MM.1S (cell line): Measurements from ENCODE around the gene TELO2.
A peak's percentile ranks its signal among the peaks of the same experiment; 100 is the strongest.

Experiments
- DNase-seq: peaks from one replicate; pipeline ENCODE4 v3.0.0-alpha.2; 2015
- H2AFZ ChIP-seq: fragments of 300-600 bp; sonication (generic); 2 replicates; pipeline ENCODE4 v1.6.0; 2016; ENCODE audit warnings: antibody characterized with exemption, low read length
- H3F3A ChIP-seq: fragments of 300-600 bp; sonication (generic); 2 replicates; pipeline ENCODE4 v1.6.1; 2016; ENCODE audit warnings: mild to moderate bottlenecking, antibody characterized with exemption, low read length, moderate library complexity, mixed read lengths; ENCODE audit not compliant: insufficient read depth
- H3K27ac ChIP-seq: fragments of 300-600 bp; sonication (generic); 2 replicates; pipeline ENCODE4 v1.5.1; 2016; ENCODE audit warnings: mild to moderate bottlenecking, low read length
- H3K27me3 ChIP-seq: fragments of 300-600 bp; sonication (generic); replicated peaks from 2 replicates; pipeline ENCODE4 v1.6.0; 2016; ENCODE audit warnings: low read length; ENCODE audit not compliant: insufficient read depth
- H3K36me3 ChIP-seq: fragments of 300-600 bp; sonication (generic); replicated peaks from 2 replicates; pipeline ENCODE4 v1.6.1; 2016; ENCODE audit warnings: mild to moderate bottlenecking, low read length, mixed read lengths; ENCODE audit not compliant: insufficient read depth
- H3K4me1 ChIP-seq: fragments of 300-600 bp; sonication (generic); 2 replicates; pipeline ENCODE4 v1.6.1; 2016; ENCODE audit warnings: low read length, mixed read lengths
- H3K4me2 ChIP-seq: fragments of 300-600 bp; sonication (generic); 2 replicates; pipeline ENCODE4 v1.6.0; 2016; ENCODE audit warnings: low read depth, low read length
- H3K4me3 ChIP-seq: fragments of 300-600 bp; sonication (generic); 2 replicates; pipeline ENCODE4 v1.5.1; 2016; ENCODE audit warnings: low read length, mixed read lengths
- H3K79me2 ChIP-seq: fragments of 300-600 bp; sonication (generic); 2 replicates; pipeline ENCODE4 v1.6.1; 2016; ENCODE audit warnings: mixed run types, low read length, mixed read lengths
- H3K9ac ChIP-seq: fragments of 300-600 bp; sonication (generic); 2 replicates; pipeline ENCODE4 v1.6.1; 2016; ENCODE audit warnings: low read length, mixed read lengths
- H3K9me2 ChIP-seq: fragments of 300-600 bp; sonication (generic); replicated peaks from 2 replicates; pipeline ENCODE4 v1.6.1; 2016; ENCODE audit warnings: mild to moderate bottlenecking, low read length, mixed read lengths; ENCODE audit not compliant: insufficient read depth
- H3K9me3 ChIP-seq: fragments of 300-600 bp; sonication (generic); replicated peaks from 2 replicates; pipeline ENCODE4 v1.6.1; 2016; ENCODE audit warnings: mild to moderate bottlenecking, low read length, mixed read lengths; ENCODE audit not compliant: insufficient read depth
- H4K20me1 ChIP-seq: fragments of 300-600 bp; sonication (generic); 2 replicates; pipeline ENCODE4 v1.6.1; 2016; ENCODE audit warnings: mild to moderate bottlenecking, low read length, moderate library complexity, mixed read lengths; ENCODE audit not compliant: insufficient read depth
- CTCF ChIP-seq: fragments of 300-600 bp; sonication (generic); IDR thresholded peaks from 2 replicates; pipeline ENCODE4 v1.5.1; 2016; ENCODE audit warnings: antibody characterized with exemption, low read length, mixed read lengths
- EZH2 ChIP-seq: fragments of 300-600 bp; sonication (generic); optimal IDR thresholded peaks from 2 replicates; pipeline ENCODE3; 2017; ENCODE audit warnings: low read depth, mild to moderate bottlenecking, antibody characterized with exemption, low read length, mixed read lengths
- EZH2phosphoT487 ChIP-seq: fragments of 300-600 bp; sonication (generic); IDR thresholded peaks from 2 replicates; pipeline ENCODE4 v1.6.1; 2018; ENCODE audit warnings: antibody characterized with exemption, low read length

The TELO2 gene

DNA sequence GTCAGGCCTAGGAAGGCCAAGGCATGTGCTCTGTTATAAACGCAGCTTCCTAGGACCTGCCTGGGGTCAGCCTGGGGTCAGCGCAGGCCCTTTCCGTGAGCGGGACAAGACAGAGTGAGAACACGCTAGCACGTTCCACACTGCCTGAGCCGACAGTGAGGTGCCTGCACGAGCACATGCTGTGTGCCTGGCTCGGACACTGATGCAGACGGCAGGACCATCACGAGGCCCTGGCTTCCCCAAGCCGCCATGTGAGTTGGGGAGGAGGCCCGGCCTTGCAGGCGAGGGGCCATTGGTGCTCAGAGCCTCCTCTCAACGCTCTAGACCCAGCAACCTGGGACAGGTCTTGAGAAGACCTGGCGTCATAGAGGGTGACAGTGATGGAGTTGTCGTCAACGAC, 49.4 kb downstream of the TELO2 start:
- no peak overlapping the region for H3K4me2 ChIP-seq
- peaks cover 7% of the 10 kb centered on the region for H3K27me3 ChIP-seq
- no peak overlapping the region for H3K4me3 ChIP-seq
- TF ChIP-seq CTCF: no peak
- TF ChIP-seq EZH2phosphoT487: no peak
- TF ChIP-seq EZH2: no peak
- peaks cover 16% of the 10 kb centered on the region for H3K4me1 ChIP-seq
- H3F3A ChIP-seq: no peaks in the 10 kb centered on the region
- no peaks in the 10 kb centered on the region for H3K9me3 ChIP-seq
- no peaks in the 10 kb centered on the region for H3K79me2 ChIP-seq
- H3K9me2 ChIP-seq: no peaks in the 10 kb centered on the region
- no peaks in the 10 kb centered on the region for H4K20me1 ChIP-seq
- H3K27ac ChIP-seq: no peak overlapping the region
- no peak overlapping the region for H2AFZ ChIP-seq
- H3K9ac ChIP-seq: no peak overlapping the region
- no peak for DNase-seq
- H3K36me3 ChIP-seq: no peaks in the 10 kb centered on the region

DNA sequence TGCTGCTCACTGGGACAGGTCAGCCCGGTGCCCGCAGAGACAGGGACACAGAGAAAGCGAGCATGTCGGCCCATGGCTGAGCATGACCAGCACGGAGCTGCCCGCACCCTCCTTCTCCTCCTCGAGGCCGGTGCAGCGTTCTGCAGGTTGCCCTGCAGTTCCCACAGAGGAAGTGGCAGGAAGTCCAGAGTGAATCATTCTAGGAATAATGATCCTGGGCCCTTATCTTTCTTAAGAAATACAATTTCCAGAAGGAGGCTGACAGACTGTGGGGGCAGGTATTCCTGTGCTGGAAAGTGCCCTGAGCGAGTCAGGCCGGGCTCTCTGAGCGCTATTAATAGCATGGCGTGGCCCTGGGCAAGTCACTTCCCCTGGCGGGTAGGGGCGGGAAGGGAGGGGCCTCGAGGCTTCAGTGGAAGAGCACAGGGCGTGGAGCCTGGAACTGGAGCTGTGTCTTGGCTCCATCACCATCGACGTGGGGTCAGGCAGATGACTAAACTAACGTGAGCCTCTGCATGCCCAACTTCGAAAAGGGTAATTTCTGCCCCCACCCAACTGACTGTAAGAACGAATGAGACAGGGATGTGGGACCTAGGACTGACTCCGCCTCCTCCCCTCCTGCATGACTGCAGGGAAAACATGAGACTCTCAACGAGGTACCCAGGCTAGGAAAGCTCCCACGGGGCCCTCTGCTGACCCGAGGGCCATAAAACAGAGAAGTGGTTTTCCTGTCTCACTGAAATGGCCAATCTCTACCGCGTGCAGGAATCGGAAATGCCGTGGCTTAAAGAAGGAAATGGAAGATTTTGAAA, 50.1 kb downstream of the TELO2 start:
- Histone ChIP-seq H4K20me1 (no peaks in the 10 kb centered on the region), H3K9me3 (no peaks in the 10 kb centered on the region), H3K36me3 (no peaks in the 10 kb centered on the region), H3K9ac (no peak overlapping the region), H3F3A (no peaks in the 10 kb centered on the region), H3K27me3 (no peaks in the 10 kb centered on the region; the same call in 1 of the 2 replicates), H3K4me3 (no peak overlapping the region), H3K4me2 (peak overlapping the region; percentile 39; the same call in 1 of the 2 replicates), H3K27ac (no peak overlapping the region), H2AFZ (peak overlapping the region; percentile 51; the same call in 1 of the 2 replicates), H3K4me1 (peaks cover 16% of the 10 kb centered on the region), H3K9me2 (no peaks in the 10 kb centered on the region), H3K79me2 (no peaks in the 10 kb centered on the region)
- DNase-seq: no peak
- TF ChIP-seq CTCF (0 out of 2 replicates have a peak, but pooled peaks have one; percentile 7), EZH2 (no peak)

DNA sequence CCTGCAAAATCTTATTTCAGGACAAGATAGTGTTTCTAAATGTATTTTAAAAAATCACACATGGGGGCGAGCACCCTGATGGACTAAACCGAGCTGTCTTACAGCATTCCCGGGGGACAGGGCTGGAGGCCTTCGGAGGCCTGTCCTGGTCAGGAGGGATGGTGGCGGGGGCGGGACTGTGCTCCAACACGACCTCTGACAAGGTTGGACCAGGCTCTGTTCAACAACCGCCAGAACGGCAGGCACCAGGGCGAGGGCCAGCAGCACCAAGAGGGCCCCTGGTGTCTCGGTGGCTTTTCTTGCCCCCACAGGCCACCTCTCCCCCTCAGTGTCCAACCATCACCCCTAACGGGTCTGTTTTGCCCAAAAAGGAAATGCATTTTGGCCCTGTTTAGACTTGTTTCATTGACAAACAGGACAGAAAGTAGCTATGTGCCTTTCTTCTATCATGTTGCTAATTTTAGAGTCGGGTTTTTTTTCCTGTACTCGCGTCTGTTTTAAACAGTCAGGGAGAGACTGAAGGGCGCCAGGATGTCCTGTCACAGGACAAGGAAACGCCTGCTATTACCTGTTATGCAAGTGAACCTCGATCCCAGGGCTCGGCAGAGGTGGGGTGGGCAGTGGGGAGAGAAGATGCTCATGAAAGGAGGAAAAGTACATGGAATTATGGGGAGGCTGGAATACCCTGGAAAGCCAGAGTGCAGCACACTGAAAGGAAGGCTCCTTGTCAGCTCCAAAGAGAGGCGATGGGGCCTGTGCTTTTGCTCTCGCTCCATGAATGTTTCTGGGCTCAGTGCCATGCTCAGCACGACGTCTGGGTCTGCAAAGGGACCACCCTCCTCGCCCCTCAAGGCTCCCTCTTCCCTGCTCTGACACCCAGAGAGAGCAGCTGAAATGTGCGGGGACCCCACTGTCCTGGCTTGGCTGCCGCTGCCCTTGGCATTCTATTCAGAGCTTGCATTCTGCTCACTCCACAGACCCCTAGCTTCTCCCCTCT, 52.2 kb downstream of the TELO2 start:
- Histone ChIP-seq H3K9me3 (no peaks in the 10 kb centered on the region), H3K79me2 (no peaks in the 10 kb centered on the region), H3K27ac (no peak overlapping the region), H3K36me3 (no peaks in the 10 kb centered on the region), H3K4me2 (no peak overlapping the region), H3K4me3 (no peak overlapping the region), H2AFZ (peak overlapping the region; percentile 45; the same call in 1 of the 2 replicates), H3F3A (no peaks in the 10 kb centered on the region), H3K4me1 (peaks cover 16% of the 10 kb centered on the region), H4K20me1 (no peaks in the 10 kb centered on the region), H3K27me3 (no peaks in the 10 kb centered on the region; the same call in 1 of the 2 replicates), H3K9me2 (no peaks in the 10 kb centered on the region), H3K9ac (no peak overlapping the region)
- no peak for TF ChIP-seq EZH2phosphoT487
- no peak for TF ChIP-seq EZH2
- no peak for TF ChIP-seq CTCF
- no peak for DNase-seq
